Activated CD4-positive, alpha-beta memory T cell treated with anti-CD3 and anti-CD28 coated beads, Interleukin-2, amount 10 ng/mL, durations not matched to agents 7 days and 5 days (primary cell): Measurements from ENCODE around the gene PTGES2. TPM values are rescaled to one million over a fixed set of nuclear protein-coding genes. Genes with fewer than 3 reads are reported as not detected.

Experiments
- CTCF ChIA-PET: fragments of 350-600 bp; sonication (Branson Sonifier 250); formaldehyde crosslinking; loops from one replicate; lab custom pipeline; 2021; ENCODE audit warnings: antibody characterized with exemption, inconsistent platforms; lab: Charles Lee
- POLR2A ChIA-PET: fragments of 350-600 bp; sonication (Branson Sonifier 250); formaldehyde crosslinking; loops from one replicate; lab custom pipeline; 2021; ENCODE audit warnings: antibody characterized with exemption; lab: Charles Lee
- DNase-seq: peaks from one replicate; pipeline ENCODE4 v3.0.0-alpha.2; 2020
- H3K27ac Mint-ChIP-seq: one replicate; pipeline ENCODE4 v1.8.0; 2021; ENCODE audit warnings: mild to moderate bottlenecking, mixed read lengths
- H3K27me3 Mint-ChIP-seq: one replicate; pipeline ENCODE4 v1.8.0; 2021; ENCODE audit warnings: mixed read lengths
- H3K36me3 Mint-ChIP-seq: one replicate; pipeline ENCODE4 v1.8.0; 2021; ENCODE audit warnings: low read depth, mixed read lengths
- H3K4me1 Mint-ChIP-seq: one replicate; pipeline ENCODE4 v1.8.0; 2021; ENCODE audit warnings: mixed read lengths
- H3K4me3 Mint-ChIP-seq: one replicate; pipeline ENCODE4 v1.8.0; 2021; ENCODE audit warnings: mild to moderate bottlenecking, mixed read lengths
- H3K9me3 Mint-ChIP-seq: one replicate; pipeline ENCODE4 v1.8.0; 2021; ENCODE audit warnings: mixed read lengths
- total RNA-seq, 2 experiments: library from RNA; stranded (reverse); gene quantifications; one replicate each; pipeline ENCODE4 v1.2.3, GENCODE V29; 2021

PTGES2 gene
- total RNA-seq, 2 experiments from 2014 or later: 35.6 to 38.1 TPM

DNA sequence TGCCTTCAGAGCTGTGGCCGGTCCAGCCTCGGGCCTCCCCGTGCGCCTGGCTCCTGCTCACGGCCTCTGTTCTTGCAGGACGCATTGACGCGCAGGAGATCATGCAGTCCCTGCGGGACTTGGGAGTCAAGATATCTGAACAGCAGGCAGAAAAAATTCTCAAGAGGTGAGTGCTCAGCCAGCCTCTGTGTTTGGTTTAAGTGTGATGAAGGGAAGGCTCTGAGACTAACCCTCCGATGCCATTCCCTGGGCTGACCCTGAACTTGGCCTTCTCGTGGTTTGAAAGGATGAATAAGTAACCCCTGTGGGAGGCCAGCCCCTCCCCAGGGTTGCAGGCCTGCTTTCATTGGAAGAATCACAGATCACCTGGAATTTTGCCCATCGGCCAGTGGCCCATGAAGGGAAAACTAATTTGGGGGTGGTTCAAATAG is 26.3 kb downstream of the PTGES2 start:
- Mint-ChIP-seq H3K27ac (no peak overlapping the region), H3K4me1 (peaks cover 68% of the 10 kb centered on the region), H3K36me3 (peaks cover 40% of the 10 kb centered on the region), H3K4me3 (no peak overlapping the region), H3K9me3 (no peaks in the 10 kb centered on the region), H3K27me3 (no peaks in the 10 kb centered on the region)
- ChIA-PET CTCF (interaction anchor here (1.5 kb wide), 1 partner anchor 12 kb away, joined by 5 read pairs; no protein-coding TSS in a partner anchor), POLR2A (interaction anchor here (1.7 to 2.6 kb wide), 2 partner anchors 7 to 13 kb away, joined by 6 to 9 read pairs; no protein-coding TSS in a partner anchor)
- DNase-seq: no peak

- no peaks in the 10 kb centered on the region for H3K9me3 Mint-ChIP-seq
- H3K36me3 Mint-ChIP-seq: peaks cover 35% of the 10 kb centered on the region
- no peaks in the 10 kb centered on the region for H3K27me3 Mint-ChIP-seq
- ChIA-PET POLR2A (interaction anchor here (1.4 to 1.7 kb wide), 2 partner anchors 8 to 14 kb away, joined by 4 to 6 read pairs; no protein-coding TSS in a partner anchor), CTCF (interaction anchor here (1.2 to 1.7 kb wide), 3 partner anchors 12 to 145 kb away, joined by 3 to 5 read pairs (median 4); no protein-coding TSS in a partner anchor)
- peak overlapping the region; percentile 58 for H3K27ac Mint-ChIP-seq
- DNase-seq: no peak
- H3K4me1 Mint-ChIP-seq: peaks cover 68% of the 10 kb centered on the region
- H3K4me3 Mint-ChIP-seq: no peak overlapping the region
Observed at GRCh38 chr9:128100581-128100980, 26.9 kb downstream of the PTGES2 start.

DNA sequence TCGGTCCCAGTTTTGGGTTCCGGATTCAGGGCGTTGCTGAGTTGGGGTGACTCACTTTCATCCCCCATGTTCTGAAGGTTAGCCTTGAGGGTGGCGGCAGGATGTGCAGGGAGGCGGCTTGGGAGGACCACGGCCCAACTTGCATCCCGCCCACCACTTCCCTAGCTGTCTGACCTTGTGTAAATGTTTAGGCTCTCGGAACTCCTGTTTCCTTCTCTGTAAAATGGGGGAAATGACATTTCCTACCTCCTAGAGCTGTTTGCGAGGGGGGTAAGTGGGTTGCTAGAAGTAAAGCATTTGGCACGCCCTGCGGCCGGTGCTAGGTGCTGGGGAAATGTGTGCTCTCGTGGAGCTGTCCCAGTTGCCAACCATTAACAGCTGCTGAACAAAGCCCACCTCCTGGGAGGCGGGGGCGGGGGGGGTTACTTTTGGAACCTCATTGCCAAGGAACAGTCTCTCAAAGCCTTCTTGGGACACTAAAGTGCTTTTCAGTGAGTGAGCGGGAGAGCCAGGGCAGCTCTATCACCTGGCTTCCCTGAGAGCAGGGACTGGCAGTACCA is 27.5 kb downstream of the PTGES2 start:
- Mint-ChIP-seq H3K36me3 (peaks cover 34% of the 10 kb centered on the region), H3K9me3 (no peaks in the 10 kb centered on the region), H3K27me3 (no peaks in the 10 kb centered on the region), H3K4me1 (peaks cover 72% of the 10 kb centered on the region), H3K27ac (peak overlapping the region; percentile 58), H3K4me3 (no peak overlapping the region)
- DNase-seq: peak; percentile 24
- ChIA-PET CTCF (interaction anchor here (1.2 to 1.7 kb wide), 4 partner anchors 11 to 157 kb away, joined by 3 to 5 read pairs (median 4); no protein-coding TSS in a partner anchor), POLR2A (interaction anchor here (0.8 to 1.7 kb wide), 3 partner anchors 8 to 156 kb away, joined by 4 to 6 read pairs (median 4); no protein-coding TSS in a partner anchor)

DNA sequence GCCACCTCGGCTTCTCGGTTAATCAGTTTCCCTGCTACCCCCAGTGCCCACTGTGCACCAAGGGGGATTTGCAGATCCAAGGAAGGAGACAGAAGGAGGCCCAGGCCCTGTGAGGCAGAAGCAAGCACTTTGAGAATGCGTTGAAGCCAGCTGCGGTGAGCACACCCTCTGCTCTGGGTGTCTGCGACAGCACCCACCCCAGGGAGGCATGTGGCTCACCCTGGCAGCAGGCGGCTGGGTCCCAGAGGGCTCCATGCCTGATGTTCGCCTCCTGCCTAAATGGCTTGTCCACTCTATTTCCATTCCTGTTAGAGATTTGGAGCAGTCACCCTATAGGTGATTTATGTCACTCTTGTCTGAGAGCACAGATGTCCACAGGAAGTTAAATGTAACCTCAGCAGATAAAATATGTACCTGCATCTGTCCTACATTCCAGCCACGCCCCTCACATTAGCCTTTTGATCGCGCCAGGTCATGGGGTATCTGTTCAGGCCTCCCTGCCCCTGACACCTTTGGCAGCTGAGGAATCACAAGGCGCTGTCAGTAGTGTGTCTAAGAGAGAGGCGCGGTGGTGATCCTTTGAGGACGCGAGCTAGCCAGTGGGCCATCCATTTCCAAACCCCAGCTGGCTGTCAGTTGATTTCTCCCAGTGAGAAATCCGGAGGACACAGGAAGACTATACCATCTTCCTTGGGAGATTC is 28.1 kb downstream of the PTGES2 start:
- CTCF ChIA-PET: interaction anchor here (0.6 to 1.7 kb wide), 5 partner anchors 11 to 156 kb away, joined by 3 to 5 read pairs (median 4); no protein-coding TSS in a partner anchor
- POLR2A ChIA-PET: interaction anchor here (0.8 to 1.4 kb wide), 2 partner anchors 9 to 156 kb away, joined by 4 read pairs; no protein-coding TSS in a partner anchor
- Mint-ChIP-seq H3K4me1 (peaks cover 77% of the 10 kb centered on the region), H3K27ac (peak overlapping the region; percentile 58), H3K27me3 (no peaks in the 10 kb centered on the region), H3K36me3 (peaks cover 36% of the 10 kb centered on the region), H3K4me3 (no peak overlapping the region), H3K9me3 (no peaks in the 10 kb centered on the region)
- no peak for DNase-seq

DNA sequence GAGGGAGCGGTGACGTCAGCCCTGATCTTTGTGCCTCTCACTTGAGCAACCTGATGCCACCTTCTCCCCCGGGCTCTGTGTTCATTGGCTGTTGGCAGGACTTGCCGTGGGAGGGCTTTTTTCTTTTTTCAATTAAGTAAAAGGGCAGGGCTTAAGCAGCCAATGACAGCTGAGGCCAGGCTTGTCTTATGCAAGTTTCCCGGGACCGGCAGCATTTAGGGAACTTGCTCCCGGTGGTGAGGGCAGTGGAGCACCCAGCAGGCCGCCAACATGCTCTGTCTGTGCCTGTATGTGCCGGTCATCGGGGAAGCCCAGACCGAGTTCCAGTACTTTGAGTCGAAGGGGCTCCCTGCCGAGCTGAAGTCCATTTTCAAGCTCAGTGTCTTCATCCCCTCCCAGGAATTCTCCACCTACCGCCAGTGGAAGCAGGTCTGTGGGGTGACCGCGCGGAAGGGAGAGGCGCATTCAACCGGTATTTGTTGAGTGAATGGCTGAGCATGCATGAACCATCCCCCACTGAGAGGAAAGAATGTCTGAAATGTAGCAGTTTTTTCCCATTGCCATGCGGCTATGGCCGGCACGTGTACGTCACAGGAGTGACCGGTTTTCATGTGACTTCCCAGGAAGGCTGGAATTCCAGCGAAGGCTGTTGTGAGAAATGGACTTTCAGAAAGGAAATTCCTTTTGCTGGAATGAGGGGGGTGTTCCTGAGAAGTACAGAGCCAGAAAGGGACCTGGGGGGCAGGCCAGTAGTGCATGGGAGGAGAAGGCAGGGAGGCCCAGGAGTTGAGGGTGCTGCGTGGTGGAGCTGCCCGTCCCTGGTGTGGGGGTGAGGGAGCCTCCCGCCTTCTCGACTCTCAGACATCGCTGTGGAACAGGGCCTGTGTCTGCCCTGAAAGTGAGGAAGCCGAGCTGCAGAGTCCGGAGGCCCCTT is 29.0 kb downstream of the PTGES2 start:
- CTCF ChIA-PET: interaction anchor here (0.6 to 1.7 kb wide), 6 partner anchors 16 to 156 kb away, joined by 3 to 6 read pairs (median 4); no protein-coding TSS in a partner anchor
- no peak overlapping the region for H3K4me3 Mint-ChIP-seq

GRCh38 chr9:128097543-128098296 is 29.8 kb downstream of the PTGES2 start:
- peaks cover 78% of the 10 kb centered on the region for H3K4me1 Mint-ChIP-seq
- DNase-seq: no peak
- no peak overlapping the region for H3K27ac Mint-ChIP-seq
- H3K27me3 Mint-ChIP-seq: no peaks in the 10 kb centered on the region
- POLR2A ChIA-PET: interaction anchor here (1.3 kb wide), 1 partner anchor 10 kb away, joined by 3 read pairs; no protein-coding TSS in a partner anchor
- CTCF ChIA-PET: interaction anchor here (1.0 to 1.6 kb wide), 3 partner anchors 15 to 20 kb away, joined by 3 to 6 read pairs (median 3); no protein-coding TSS in a partner anchor
- H3K9me3 Mint-ChIP-seq: no peaks in the 10 kb centered on the region
- H3K36me3 Mint-ChIP-seq: peaks cover 27% of the 10 kb centered on the region
- no peak overlapping the region for H3K4me3 Mint-ChIP-seq

More for the DNA sequence above, 29.0 kb downstream of the PTGES2 start:
- Mint-ChIP-seq H3K27ac (peak overlapping the region; percentile 58), H3K4me1 (peaks cover 78% of the 10 kb centered on the region), H3K9me3 (no peaks in the 10 kb centered on the region), H3K27me3 (no peaks in the 10 kb centered on the region), H3K36me3 (peaks cover 31% of the 10 kb centered on the region)
- no peak for DNase-seq
- POLR2A ChIA-PET: interaction anchor here (1.3 to 1.4 kb wide), 2 partner anchors 10 to 11 kb away, joined by 3 to 4 read pairs; no protein-coding TSS in a partner anchor

GRCh38 chr9:128096616-128097536 is 30.7 kb downstream of the PTGES2 start:
- peaks cover 78% of the 10 kb centered on the region for H3K4me1 Mint-ChIP-seq
- H3K9me3 Mint-ChIP-seq: no peaks in the 10 kb centered on the region
- POLR2A ChIA-PET: interaction anchor here (1.3 kb wide), 1 partner anchor 9 kb away, joined by 3 read pairs; no protein-coding TSS in a partner anchor
- peaks cover 19% of the 10 kb centered on the region for H3K36me3 Mint-ChIP-seq
- H3K27me3 Mint-ChIP-seq: no peaks in the 10 kb centered on the region
- no peak for DNase-seq
- no peak overlapping the region for H3K4me3 Mint-ChIP-seq
- CTCF ChIA-PET: interaction anchor here (1.0 to 1.6 kb wide), 3 partner anchors 14 to 21 kb away, joined by 3 to 6 read pairs (median 3); no protein-coding TSS in a partner anchor
- no peak overlapping the region for H3K27ac Mint-ChIP-seq

- Mint-ChIP-seq H3K9me3 (no peaks in the 10 kb centered on the region), H3K36me3 (peaks cover 17% of the 10 kb centered on the region), H3K4me1 (peaks cover 77% of the 10 kb centered on the region), H3K27me3 (no peaks in the 10 kb centered on the region), H3K4me3 (no peak overlapping the region), H3K27ac (peak overlapping the region; percentile 83)
- ChIA-PET CTCF (interaction anchor here (1.2 to 1.7 kb wide), 5 partner anchors 10 to 153 kb away, joined by 3 to 4 read pairs (median 4); no protein-coding TSS in a partner anchor), POLR2A (interaction anchor here (0.8 to 3.3 kb wide), 12 partner anchors 7 to 140 kb away, joined by 3 to 11 read pairs (median 4); partner anchors contain the start of genes NAIF1 and SLC25A25)
- no peak for DNase-seq
Observed at GRCh38 chr9:128094950-128095544, 32.5 kb downstream of the PTGES2 start.

DNA sequence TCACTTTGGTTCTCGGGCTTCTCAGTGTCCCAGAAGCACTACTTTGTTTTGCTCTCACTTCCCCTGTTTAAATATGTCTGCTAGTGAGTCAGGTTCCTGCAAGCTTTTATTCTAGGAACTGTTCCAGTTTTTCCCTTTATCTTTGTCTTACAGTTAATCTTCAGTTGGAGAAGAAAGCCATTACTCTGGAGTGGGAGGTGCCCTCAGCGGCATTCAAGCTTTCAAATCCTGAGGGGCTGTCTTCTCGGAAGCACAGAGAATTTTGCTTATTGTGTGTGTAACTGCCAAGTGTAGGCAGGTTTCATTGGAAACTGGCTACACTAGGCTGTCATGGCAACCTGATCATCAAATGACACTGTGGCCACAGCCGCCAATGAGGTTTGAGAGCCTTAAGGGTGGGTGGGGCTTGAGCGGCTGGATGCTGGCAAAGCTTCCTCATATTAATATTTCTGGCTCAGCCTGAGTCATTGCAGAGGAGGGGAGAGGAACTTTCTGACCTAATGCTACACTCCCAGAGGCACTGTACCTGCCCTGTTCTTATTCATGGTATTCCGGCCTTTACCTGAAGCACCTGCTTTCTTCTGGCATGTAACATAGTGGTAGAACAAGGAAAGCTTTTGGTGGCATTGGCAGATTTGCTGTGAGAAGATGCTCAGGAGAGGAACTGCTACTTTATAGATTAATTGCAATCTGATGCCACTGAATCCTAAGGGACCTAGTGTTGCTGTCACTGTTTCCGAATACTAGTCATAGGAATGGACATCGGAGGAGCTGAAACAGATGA is 33.2 kb downstream of the PTGES2 start:
- H3K27ac Mint-ChIP-seq: peak overlapping the region; percentile 83

More for the DNA sequence above, 33.2 kb downstream of the PTGES2 start:
- CTCF ChIA-PET: interaction anchor here (1.0 to 2.6 kb wide), 9 partner anchors 9 to 152 kb away, joined by 3 to 8 read pairs (median 4); no protein-coding TSS in a partner anchor
- POLR2A ChIA-PET: interaction anchor here (0.7 to 3.3 kb wide), 14 partner anchors 8 to 139 kb away, joined by 3 to 11 read pairs (median 3); partner anchors contain the start of genes NAIF1 and SLC25A25
- peaks cover 73% of the 10 kb centered on the region for H3K4me1 Mint-ChIP-seq
- H3K4me3 Mint-ChIP-seq: peak overlapping the region; percentile 33
- peak; percentile 82 for DNase-seq
- no peaks in the 10 kb centered on the region for H3K9me3 Mint-ChIP-seq
- H3K36me3 Mint-ChIP-seq: peaks cover 20% of the 10 kb centered on the region
- no peaks in the 10 kb centered on the region for H3K27me3 Mint-ChIP-seq
